GM18861 (cell line): ENCODE data around the gene SLC25A24.

Experiments used
- ATAC-seq: cut with Tn5 transposase; IDR thresholded peaks from one replicate; pipeline ENCODE4 v1.9.1; 2021; ENCODE audit not compliant: unreplicated experiment

The SLC25A24 gene

DNA sequence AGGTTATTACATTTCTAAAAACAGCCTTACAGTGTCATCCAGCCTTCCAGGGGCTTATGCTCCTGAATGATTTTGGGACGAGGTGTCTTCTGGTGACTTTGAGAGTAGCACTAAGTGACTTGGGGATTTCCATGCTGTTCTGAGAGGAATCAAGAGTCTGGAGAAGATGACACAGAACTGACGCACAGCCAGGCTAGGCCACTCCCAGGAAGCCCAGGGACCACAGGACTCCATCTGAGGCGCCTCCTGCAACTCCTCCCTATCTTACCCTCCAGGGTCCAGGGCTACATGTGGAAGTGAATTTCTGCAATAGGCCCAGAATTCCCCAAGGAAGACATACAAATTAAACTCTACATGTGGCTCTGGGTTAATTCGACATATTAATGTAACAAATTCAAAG, 92.5 kb downstream of the SLC25A24 start:
- ATAC-seq, result no peak

DNA sequence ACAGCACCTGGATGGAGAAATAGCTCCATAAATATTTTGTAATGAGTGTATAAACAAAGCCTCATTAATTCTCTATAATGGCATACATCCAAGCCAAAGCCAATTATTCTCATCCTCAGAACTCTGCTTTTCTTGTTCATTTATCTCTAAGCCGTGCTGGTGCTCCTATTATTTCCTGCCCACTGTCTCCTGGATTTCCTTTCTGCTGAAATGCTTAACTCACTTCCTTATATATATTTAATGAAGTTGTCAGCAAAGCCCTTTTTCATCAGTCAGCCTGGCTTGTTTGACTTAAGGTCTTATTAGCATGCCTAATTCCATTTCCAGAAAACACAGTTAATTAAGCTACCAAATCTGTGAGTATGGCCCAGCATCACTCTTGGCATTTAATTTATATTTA, 93.4 kb downstream of the SLC25A24 start:
- ATAC-seq, result no peak

DNA sequence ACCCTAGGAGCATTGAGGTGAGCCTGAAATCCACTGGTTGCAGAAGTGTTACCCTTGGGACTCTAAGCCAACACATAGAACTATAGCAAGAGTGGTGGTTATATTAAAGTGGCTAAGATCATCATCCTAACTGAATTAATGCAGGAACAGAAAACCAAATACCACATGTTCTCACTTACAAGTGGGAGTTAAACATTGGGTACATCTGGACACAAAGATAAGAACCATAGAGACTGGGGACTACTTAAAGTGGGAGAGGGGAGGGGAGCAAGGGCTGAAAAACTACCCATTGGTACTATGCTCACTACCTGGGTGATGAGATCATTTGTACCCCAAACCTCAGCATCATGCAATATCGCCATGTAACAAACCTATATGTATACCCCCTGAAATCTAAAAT, 100.0 kb downstream of the SLC25A24 start:
- ATAC-seq, result no peak

DNA sequence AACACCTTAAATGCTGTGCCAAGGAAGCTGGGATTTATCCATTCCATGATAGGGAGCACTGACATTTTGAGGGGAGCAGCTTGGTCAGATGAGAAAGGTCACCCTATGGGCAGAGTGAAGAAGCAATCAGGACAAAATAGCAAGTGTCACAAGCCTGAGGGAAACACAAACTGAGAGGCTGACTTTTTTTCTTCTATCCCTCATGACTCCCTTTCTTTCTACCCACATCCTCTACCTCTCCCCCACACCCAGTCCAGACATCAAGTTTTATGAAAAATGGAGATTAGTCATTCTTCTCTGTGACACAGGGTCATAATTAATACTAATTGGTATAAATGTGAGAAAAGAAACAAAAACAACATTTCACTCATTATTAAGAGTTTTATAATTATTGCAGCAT, 103.1 kb downstream of the SLC25A24 start:
- no peak for ATAC-seq

DNA sequence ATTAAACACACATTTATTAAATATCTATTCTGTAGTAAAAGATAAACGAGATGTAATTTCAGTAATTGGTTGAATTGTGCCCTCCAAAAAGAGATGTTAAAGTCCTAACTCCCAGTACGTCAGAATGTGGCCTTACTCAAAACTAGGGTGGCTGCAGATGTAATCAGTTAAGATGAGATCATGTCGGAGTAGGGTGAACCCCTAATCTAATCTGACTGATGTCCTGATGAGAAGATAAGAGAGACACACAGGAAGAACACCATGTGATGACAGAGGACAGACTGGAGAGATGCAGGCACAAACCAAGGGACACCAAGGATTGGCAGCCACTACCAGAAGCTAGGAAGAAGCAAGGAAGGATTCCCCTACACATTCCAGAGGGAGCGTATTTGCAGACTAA, 104.1 kb downstream of the SLC25A24 start:
- ATAC-seq, result no peak

DNA sequence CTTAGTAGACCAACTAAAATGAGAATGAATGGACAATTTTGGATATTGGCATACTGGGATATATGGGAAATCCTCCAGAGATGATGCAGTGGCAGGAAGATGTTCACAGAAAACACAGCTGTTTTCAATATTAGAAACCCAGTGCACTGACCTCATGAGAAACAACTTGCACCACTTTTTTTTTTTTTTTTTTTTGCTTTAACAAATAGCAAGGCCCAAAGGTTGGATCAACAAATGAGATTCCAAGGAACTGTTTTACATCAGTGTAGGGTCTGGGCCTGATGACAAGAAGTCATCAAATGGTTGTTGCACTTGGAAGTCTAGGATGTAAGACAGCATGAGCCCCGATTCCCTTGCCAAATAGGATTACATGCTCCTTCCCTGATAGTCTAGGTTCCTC, 110.7 kb downstream of the SLC25A24 start:
- no peak for ATAC-seq

DNA sequence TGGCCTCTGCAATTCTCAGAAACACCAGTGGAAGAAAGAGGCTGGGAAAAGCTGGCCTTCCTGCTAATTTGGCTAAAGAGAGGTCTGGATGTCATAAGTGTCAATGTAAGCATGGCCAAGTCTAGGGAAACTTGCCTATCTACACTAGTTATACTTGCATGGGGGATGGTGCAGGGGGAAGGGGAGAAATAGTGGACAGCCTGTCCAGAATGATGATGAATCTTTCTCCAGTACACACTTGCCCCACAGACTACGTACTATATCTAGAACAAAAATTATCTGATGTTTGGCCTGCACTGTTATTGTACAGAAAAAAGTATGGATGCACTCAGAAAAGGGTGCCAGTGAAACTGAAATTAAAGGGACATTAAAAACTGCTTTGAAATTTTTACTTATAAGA, 114.5 kb downstream of the SLC25A24 start:
- ATAC-seq, result no peak

DNA sequence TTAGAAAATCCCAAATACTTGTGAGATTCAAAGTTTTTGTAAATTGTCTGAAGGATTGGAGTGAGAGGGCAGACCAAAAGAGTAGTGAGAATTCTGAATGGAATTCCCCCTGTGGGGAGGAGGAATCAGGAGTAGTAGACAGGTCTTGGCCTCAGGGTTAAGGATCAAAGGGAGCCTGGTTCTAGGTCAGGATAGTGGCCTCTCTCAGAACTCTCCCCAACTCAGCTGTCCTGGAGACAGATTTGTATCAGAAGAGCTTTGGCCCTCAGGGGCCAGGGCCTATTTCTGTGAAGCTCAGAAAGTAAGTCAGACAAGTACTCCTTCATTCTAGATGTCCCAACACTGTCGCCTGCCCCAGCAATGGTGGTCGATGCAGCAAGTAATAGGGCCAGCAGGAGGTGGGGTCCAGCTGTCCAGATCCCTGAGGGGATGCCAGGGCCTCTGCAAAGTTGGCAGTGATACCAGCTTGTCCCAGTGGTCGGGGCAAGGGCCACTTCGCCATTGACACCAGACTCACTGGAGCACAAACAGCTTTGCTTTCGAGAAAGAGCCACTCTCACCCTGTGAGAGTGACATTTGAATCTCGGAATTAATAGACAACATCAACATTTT, 115.2 kb downstream of the SLC25A24 start:
- ATAC-seq, result no peak
